Tibial artery (tissue), 4 donors: ENCODE results near the gene NOS1.

Source experiments
- DNase-seq, 2 donors: peaks; one replicate each; pipeline ENCODE4 v3.0.0-alpha.2; 2019
- H3K27ac ChIP-seq, 2 donors: fragments of 200-600 bp; sonication (generic) in 1 of 2; 1 replicate in 1 of 2; 2 replicates in 1 of 2; pipeline ENCODE4 v1.5.1; 2018 to 2019; ENCODE audit warnings: mild to moderate bottlenecking in 1 of 2
- H3K27me3 ChIP-seq, 2 donors: fragments of 200-600 bp; sonication (generic) in 1 of 2; one replicate each; pipeline versions ENCODE4 v1.5.1 to v1.6.0; 2016 to 2019
- H3K36me3 ChIP-seq, 3 donors: fragments of 200-600 bp; sonication (generic) in 2 of 3; one replicate each; pipeline ENCODE4 v1.5.1; 2016 to 2019; ENCODE audit warnings: mild to moderate bottlenecking in 2 of 3
- H3K4me1 ChIP-seq, 4 donors: fragments of 200-600 bp; sonication (generic) in 2 of 4; 1 replicate in 3 of 4; 2 replicates in 1 of 4; pipeline ENCODE4 v1.5.1; 2016 to 2019
- H3K4me3 ChIP-seq, 2 donors: fragments of 200-600 bp; sonication (generic) in 1 of 2; 1 replicate in 1 of 2; 2 replicates in 1 of 2; pipeline ENCODE4 v1.5.1; 2018 to 2019; ENCODE audit warnings: mild to moderate bottlenecking in 2 of 2
- H3K9me3 ChIP-seq, 3 donors: fragments of 200-600 bp; sonication (generic) in 1 of 3; one replicate each; pipeline ENCODE4 v1.5.1; 2016 to 2019
- CTCF ChIP-seq, 2 experiments: fragments of 200-600 bp in 1 of 2; fragments of 450-650 bp in 1 of 2; IDR thresholded peaks; one replicate each; pipeline ENCODE4 v1.5.1; 2017 to 2019; ENCODE audit warnings: antibody characterized with exemption in 2 of 2, mild to moderate bottlenecking in 1 of 2, moderate library complexity in 1 of 2
- intact Hi-C: fragments of 100-400 bp; cut with DNase I; formaldehyde crosslinking; loops from one replicate; pipeline ENCODE4 v1.15.0; 2023; ENCODE audit warnings: low total_unique reads

The NOS1 gene

GRCh38 chr12:117330441-117331113 lies 30.8 kb downstream of the NOS1 start:
- no peak for TF ChIP-seq CTCF (IDR thresholded peaks at IDR 0.05)
- Histone ChIP-seq H3K4me1 (no peaks in the 10 kb centered on the region), H3K27ac (no peak overlapping the region), H3K4me3 (no peak overlapping the region), H3K27me3 (peaks cover 0 to 9% of the 10 kb centered on the region in 2 donors), H3K36me3 (no peaks in the 10 kb centered on the region), H3K9me3 (no peaks in the 10 kb centered on the region)
- no peak for DNase-seq
- intact Hi-C loops = no loop called here

GRCh38 chr12:117329756-117330155 lies 31.7 kb downstream of the NOS1 start:
- intact Hi-C loops = no loop called here
- no peak for TF ChIP-seq CTCF (IDR thresholded peaks at IDR 0.05)
- H3K4me1 ChIP-seq = no peaks in the 10 kb centered on the region
- H3K27ac ChIP-seq = no peak overlapping the region
- H3K27me3 ChIP-seq = peaks cover 0 to 10% of the 10 kb centered on the region in 2 donors
- H3K4me3 ChIP-seq = no peak overlapping the region
- no peak for DNase-seq
- no peaks in the 10 kb centered on the region for H3K9me3 ChIP-seq
- H3K36me3 ChIP-seq = no peaks in the 10 kb centered on the region

GRCh38 chr12:117328556-117329100 lies 32.8 kb downstream of the NOS1 start:
- peaks cover 0 to 14% of the 10 kb centered on the region in 2 donors for H3K27me3 ChIP-seq
- DNase-seq = no peak
- no peak for TF ChIP-seq CTCF (IDR thresholded peaks at IDR 0.05)

GRCh38 chr12:117322428-117322827 lies 39.0 kb downstream of the NOS1 start:
- Histone ChIP-seq H3K9me3 (no peaks in the 10 kb centered on the region), H3K4me3 (no peak overlapping the region), H3K27ac (no peak overlapping the region), H3K36me3 (no peaks in the 10 kb centered on the region), H3K4me1 (no peaks in the 10 kb centered on the region), H3K27me3 (peaks cover 0 to 6% of the 10 kb centered on the region in 2 donors)
- intact Hi-C loops = no loop called here
- TF ChIP-seq CTCF (IDR thresholded peaks at IDR 0.05) = no peak
- DNase-seq = no peak

More at GRCh38 chr12:117328556-117329100, 32.8 kb downstream of the NOS1 start:
- H3K27ac ChIP-seq = no peak overlapping the region
- H3K4me3 ChIP-seq = no peak overlapping the region
- H3K4me1 ChIP-seq = no peaks in the 10 kb centered on the region
- intact Hi-C loops = no loop called here
- no peaks in the 10 kb centered on the region for H3K9me3 ChIP-seq
- no peaks in the 10 kb centered on the region for H3K36me3 ChIP-seq

GRCh38 chr12:117321572-117321971 lies 39.9 kb downstream of the NOS1 start:
- Histone ChIP-seq H3K36me3 (no peaks in the 10 kb centered on the region), H3K4me3 (no peak overlapping the region), H3K27me3 (peaks cover 0 to 6% of the 10 kb centered on the region in 2 donors), H3K27ac (no peak overlapping the region), H3K4me1 (no peaks in the 10 kb centered on the region), H3K9me3 (peaks cover 0 to under 1% (median under 1%) of the 10 kb centered on the region in 3 donors)
- intact Hi-C loops = no loop called here
- TF ChIP-seq CTCF (IDR thresholded peaks at IDR 0.05) = no peak
- no peak for DNase-seq
